Upper lobe of right lung (tissue), 1 donor: ENCODE results near the gene ERMARD. TPM values are rescaled to one million over a fixed set of nuclear protein-coding genes. Genes with fewer than 3 reads are reported as not detected.

Experiments used
- ATAC-seq: fragments of 200-7000 bp; cut with Tn5 transposase; one replicate; pipeline ENCODE4 v1.9.1; 2020; ENCODE audit warnings: mild to moderate bottlenecking, moderate library complexity
- DNase-seq: peaks from one replicate; pipeline ENCODE4 v3.0.0-alpha.2; 2020
- H3K27ac ChIP-seq: fragments of 200-600 bp; one replicate; pipeline ENCODE4 v1.8.0; 2022
- H3K27me3 ChIP-seq: fragments of 200-600 bp; one replicate; pipeline ENCODE4 v1.8.0; 2022; ENCODE audit warnings: mild to moderate bottlenecking
- H3K36me3 ChIP-seq: fragments of 200-600 bp; one replicate; pipeline ENCODE4 v1.8.0; 2022
- H3K4me1 ChIP-seq: fragments of 200-600 bp; one replicate; pipeline ENCODE4 v1.8.0; 2022
- H3K4me3 ChIP-seq: fragments of 200-600 bp; one replicate; pipeline ENCODE4 v1.8.0; 2022; ENCODE audit warnings: mild to moderate bottlenecking
- H3K9me3 ChIP-seq: fragments of 200-600 bp; one replicate; pipeline ENCODE4 v1.8.0; 2022
- intact Hi-C: fragments of 100-400 bp; cut with DNase I; formaldehyde crosslinking; loops from one replicate; pipeline ENCODE4 v1.11.0; 2022
- total RNA-seq: library from RNA; stranded (reverse); fragmentation: NEBNext Ultra II Directional; extraction: Animal tissue kit (Norgen Biotek cat#: 25700); gene quantifications from one replicate; pipeline ENCODE4 v1.2.1, GENCODE V29; 2021
- TF ChIP-seq, protein P1 (sequence below): fragments of 200-600 bp; IDR thresholded peaks from one replicate; pipeline ENCODE4 v1.8.0; 2022; ENCODE audit warnings: antibody characterized with exemption
- donor health status: DM: no; HTN: yes; CAD: no; lungs with severe emphysema.

Gene ERMARD
- total RNA-seq, 1 donor from 2014 or later: 25.6 TPM

- H3K27ac ChIP-seq: no peak overlapping the region
- H3K4me3 ChIP-seq: no peak overlapping the region
- H3K4me1 ChIP-seq: peaks cover 4% of the 10 kb centered on the region
- no peaks in the 10 kb centered on the region for H3K36me3 ChIP-seq
- TF ChIP-seq, protein P1, sequence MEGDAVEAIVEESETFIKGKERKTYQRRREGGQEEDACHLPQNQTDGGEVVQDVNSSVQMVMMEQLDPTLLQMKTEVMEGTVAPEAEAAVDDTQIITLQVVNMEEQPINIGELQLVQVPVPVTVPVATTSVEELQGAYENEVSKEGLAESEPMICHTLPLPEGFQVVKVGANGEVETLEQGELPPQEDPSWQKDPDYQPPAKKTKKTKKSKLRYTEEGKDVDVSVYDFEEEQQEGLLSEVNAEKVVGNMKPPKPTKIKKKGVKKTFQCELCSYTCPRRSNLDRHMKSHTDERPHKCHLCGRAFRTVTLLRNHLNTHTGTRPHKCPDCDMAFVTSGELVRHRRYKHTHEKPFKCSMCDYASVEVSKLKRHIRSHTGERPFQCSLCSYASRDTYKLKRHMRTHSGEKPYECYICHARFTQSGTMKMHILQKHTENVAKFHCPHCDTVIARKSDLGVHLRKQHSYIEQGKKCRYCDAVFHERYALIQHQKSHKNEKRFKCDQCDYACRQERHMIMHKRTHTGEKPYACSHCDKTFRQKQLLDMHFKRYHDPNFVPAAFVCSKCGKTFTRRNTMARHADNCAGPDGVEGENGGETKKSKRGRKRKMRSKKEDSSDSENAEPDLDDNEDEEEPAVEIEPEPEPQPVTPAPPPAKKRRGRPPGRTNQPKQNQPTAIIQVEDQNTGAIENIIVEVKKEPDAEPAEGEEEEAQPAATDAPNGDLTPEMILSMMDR: no peak
- no peak for ATAC-seq
- DNase-seq: no peak
- H3K9me3 ChIP-seq: no peaks in the 10 kb centered on the region
- intact Hi-C loops: no loop called here
- H3K27me3 ChIP-seq: no peaks in the 10 kb centered on the region
Observed at GRCh38 chr6:169805242-169805838, 53.9 kb downstream of the ERMARD start.

DNA sequence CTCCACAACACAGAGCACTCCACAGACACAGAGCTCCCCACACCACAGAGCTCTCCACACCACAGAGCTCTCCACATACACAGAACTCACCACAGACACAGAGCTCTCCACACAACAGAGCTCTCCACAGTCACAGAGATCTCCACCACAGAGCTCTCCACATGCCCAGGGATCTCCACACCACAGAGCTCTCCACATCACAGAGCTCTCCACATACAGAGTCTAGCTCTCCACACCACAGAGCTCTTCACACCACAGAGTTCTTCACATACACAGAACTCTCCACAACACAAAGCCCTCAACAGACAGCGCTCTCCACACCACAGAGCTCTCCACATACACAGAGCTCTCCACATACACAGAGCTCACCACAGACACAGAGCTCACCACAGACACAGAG lies 55.3 kb downstream of the ERMARD start:
- H3K4me1 ChIP-seq: no peaks in the 10 kb centered on the region
- TF ChIP-seq, protein P1: no peak
- DNase-seq: no peak
- H3K27ac ChIP-seq: no peak overlapping the region
- no peaks in the 10 kb centered on the region for H3K27me3 ChIP-seq
- intact Hi-C loops: no loop called here
- no peak overlapping the region for H3K4me3 ChIP-seq
- H3K9me3 ChIP-seq: no peaks in the 10 kb centered on the region
- no peaks in the 10 kb centered on the region for H3K36me3 ChIP-seq
- no peak for ATAC-seq

- no peaks in the 10 kb centered on the region for H3K27me3 ChIP-seq
- DNase-seq: no peak
- no peaks in the 10 kb centered on the region for H3K4me1 ChIP-seq
- TF ChIP-seq, protein P1: no peak
- intact Hi-C loops: no loop called here
- ATAC-seq: no peak
- H3K9me3 ChIP-seq: no peaks in the 10 kb centered on the region
- H3K27ac ChIP-seq: no peak overlapping the region
- no peak overlapping the region for H3K4me3 ChIP-seq
- no peaks in the 10 kb centered on the region for H3K36me3 ChIP-seq
Observed at GRCh38 chr6:169807229-169807628, 55.8 kb downstream of the ERMARD start.

GRCh38 chr6:169807699-169808607 lies 56.5 kb downstream of the ERMARD start:
- no peaks in the 10 kb centered on the region for H3K36me3 ChIP-seq
- no peaks in the 10 kb centered on the region for H3K27me3 ChIP-seq
- ATAC-seq: no peak
- DNase-seq: no peak
- intact Hi-C loops: no loop called here
- no peak overlapping the region for H3K4me3 ChIP-seq
- TF ChIP-seq, protein P1: no peak
- H3K9me3 ChIP-seq: no peaks in the 10 kb centered on the region
- no peak overlapping the region for H3K27ac ChIP-seq
- H3K4me1 ChIP-seq: no peaks in the 10 kb centered on the region

DNA sequence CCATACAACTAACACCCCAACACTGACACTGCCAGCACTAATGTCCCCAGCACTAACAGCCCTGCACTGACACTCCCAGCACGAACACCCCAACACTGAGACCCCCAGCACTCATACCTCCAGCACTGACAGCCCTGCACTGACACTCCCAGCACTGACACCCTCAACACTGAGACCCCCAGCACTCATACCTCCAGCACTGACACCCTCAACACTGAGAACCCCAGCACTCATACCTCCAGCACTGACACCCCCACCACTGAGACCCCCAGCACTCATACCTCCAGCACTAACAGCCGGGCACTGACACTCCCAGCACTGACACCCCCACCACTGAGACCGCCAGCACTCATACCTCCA lies 57.2 kb downstream of the ERMARD start:
- no peaks in the 10 kb centered on the region for H3K9me3 ChIP-seq
- H3K27me3 ChIP-seq: no peaks in the 10 kb centered on the region
- H3K4me1 ChIP-seq: no peaks in the 10 kb centered on the region
- no peak overlapping the region for H3K4me3 ChIP-seq
- no peak overlapping the region for H3K27ac ChIP-seq
- intact Hi-C loops: no loop called here
- no peak for DNase-seq
- no peak for ATAC-seq
- TF ChIP-seq, protein P1: no peak
- H3K36me3 ChIP-seq: no peaks in the 10 kb centered on the region
